ENCODE results near the gene RPL35A. TPM values are rescaled to one million over a fixed set of nuclear protein-coding genes. Genes with fewer than 3 reads are reported as not detected.

RPL35A gene
- total and polyA plus RNA-seq, 2 of the 8 experiments (the other 6 are each of a cell fraction or from before 2014, with no cell fraction given) = 695 to 1,393 TPM

GRCh38 chr3:197942956-197943556, 6.9 kb upstream of the RPL35A start:
- no peak overlapping the region for H3K23ac ChIP-seq (ENCODE audit: insufficient read length)
- no peak overlapping the region for H2BK120ac ChIP-seq (replicated peaks; ENCODE audit: low read depth, low read length)
- H3K27me3 ChIP-seq (replicated peaks in 1 of 4; ENCODE audit: control insufficient read depth in 3 of 4, extremely low read depth in 1 of 4, insufficient read depth in 3 of 4, low read length in 3 of 4) = no peaks in the 10 kb centered on the region
- H3K4ac ChIP-seq (replicated peaks; ENCODE audit: insufficient read length, low read depth, low read length) = no peak overlapping the region
- H3K14ac ChIP-seq (ENCODE audit: insufficient read length) = no peak overlapping the region
- H3K79me1 ChIP-seq (ENCODE audit: low read depth, low read length) = no peaks in the 10 kb centered on the region
- H3K56ac ChIP-seq (replicated peaks; ENCODE audit: insufficient read length, low read depth, low read length) = no peak overlapping the region
- no peaks in the 10 kb centered on the region for H3K23me2 ChIP-seq (ENCODE audit: low read depth, low read length)
- H3K9ac ChIP-seq (replicated peaks in 1 of 4; ENCODE audit: extremely low read depth in 1 of 4, low read depth in 3 of 4, low read length in 3 of 4) = no peak overlapping the region
- H3K36me3 ChIP-seq (ENCODE audit: control insufficient read depth in 2 of 4, insufficient read depth in 4 of 4, low read length in 3 of 4) = no peaks in the 10 kb centered on the region
- CTCF ChIA-PET (ENCODE audit: partially characterized antibody) = interaction anchor here (0.5 to 2.7 kb wide), 20 partner anchors 8 to 167 kb away, joined by 3 to 22 read pairs (median 4); no protein-coding TSS in a partner anchor
- H3K4me1 ChIP-seq (replicated peaks in 1 of 4; ENCODE audit: control insufficient read depth in 3 of 4, insufficient read depth in 4 of 4, low read length in 3 of 4) = no peaks in the 10 kb centered on the region
- no peak overlapping the region for H2BK20ac ChIP-seq (ENCODE audit: low read length)
- POLR2A ChIA-PET (ENCODE audit: partially characterized antibody) = interaction anchor here (0.9 to 2.3 kb wide), 3 partner anchors 8 to 14 kb away, joined by 4 to 11 read pairs (median 6); no protein-coding TSS in a partner anchor
- H3K9me3 ChIP-seq (ENCODE audit: insufficient read depth in 2 of 2, low read depth in 1 of 2, low read length in 1 of 2) = no peaks in the 10 kb centered on the region
- DNase-seq (ENCODE audit: low read depth in 1 of 2, low spot score in 2 of 2) (no peak), FAIRE-seq (peak; percentile 48)
- WGBS, 2 experiments (ENCODE audit: extremely low coverage in 1 of 2, insufficient coverage in 1 of 2, insufficient read length in 1 of 2, insufficient replicate concordance in 2 of 2, low coverage in 1 of 2, low lambda C conversion rate in 2 of 2, missing lambda C conversion rate in 1 of 2) = 78% methylated on average over 2 of the region's 2 CpGs; no CpG with 5 or more reads in 1 of the 2 experiments
- no peak overlapping the region for H3K18ac ChIP-seq (ENCODE audit: extremely low read depth, low read length)
- no peak overlapping the region for H2AK5ac ChIP-seq (ENCODE audit: low read depth, low read length)
- no peak overlapping the region for H2AFZ ChIP-seq (ENCODE audit: low read length)
- no peak overlapping the region for H3K4me3 ChIP-seq (ENCODE audit: extremely low read depth in 1 of 4, insufficient read depth in 2 of 4, low read depth in 3 of 4, low read length in 4 of 4)
- no peak overlapping the region for H4K8ac ChIP-seq (ENCODE audit: extremely low read depth, insufficient read depth, low read length)
- no peaks in the 10 kb centered on the region for H3K79me2 ChIP-seq (ENCODE audit: control insufficient read depth in 1 of 2, insufficient read depth in 2 of 2, low read length in 2 of 2)
- H3K4me2 ChIP-seq (ENCODE audit: insufficient read depth in 1 of 2, low read depth in 2 of 2, low read length in 2 of 2) = no peak overlapping the region
- H4K5ac ChIP-seq (ENCODE audit: insufficient read length, low read depth, low read length) = no peak overlapping the region
- no peak for TF ChIP-seq NRF1 (IDR thresholded peaks at IDR 0.05; ENCODE audit: low read depth, low read length)
- TF ChIP-seq MAFK (IDR thresholded peaks at IDR 0.05; ENCODE audit: low read depth, low read length) = no peak
- TF ChIP-seq POU5F1 (IDR thresholded peaks at IDR 0.05; ENCODE audit: low read depth, low read length) = no peak
- peak in 2 of 3 experiments; percentile 55 to 67; a peak in 3 of 4 replicates for TF ChIP-seq CTCF (IDR thresholded peaks at IDR 0.05; ENCODE audit: control extremely low read depth in 1 of 3, insufficient read depth in 1 of 3, low read depth in 1 of 3, low read length in 3 of 3)
- peak; percentile 40 to 51; a peak in 3 of 4 replicates for TF ChIP-seq RAD21 (IDR thresholded peaks at IDR 0.05 in 1 of 2, conservative IDR thresholded peaks at IDR 0.05 in 1 of 2; ENCODE audit: low read depth in 2 of 2, low read length in 2 of 2)
- TF ChIP-seq ASH2L (IDR thresholded peaks at IDR 0.05; ENCODE audit: low read length) = no peak
- no peaks in the 10 kb centered on the region for H4K20me1 ChIP-seq (replicated peaks in 1 of 2; ENCODE audit: control insufficient read depth in 1 of 2, insufficient read depth in 2 of 2, low read length in 2 of 2)
- H2BK12ac ChIP-seq (ENCODE audit: low read depth, low read length) = no peak overlapping the region
- H4K91ac ChIP-seq (replicated peaks; ENCODE audit: insufficient read length, low read length) = no peak overlapping the region
- H3K27ac ChIP-seq (ENCODE audit: low read depth, low read length) = no peak overlapping the region
- H2BK5ac ChIP-seq (ENCODE audit: low read depth, low read length) = no peak overlapping the region
- H2BK15ac ChIP-seq (ENCODE audit: low read length) = no peak overlapping the region
